ENCODE data around the gene CCDC24.

The CCDC24 gene

GRCh38 chr1:44008259-44008658 is 16.9 kb downstream of the CCDC24 start:
- DNase-seq (ENCODE audit: low read depth): no peak
- no peak overlapping the region for H3K4me3 ChIP-seq (ENCODE audit: low read depth, low read length)
- no peak for TF ChIP-seq CTCF (IDR thresholded peaks at IDR 0.05; ENCODE audit: low read depth, low read length, missing control alignments)

GRCh38 chr1:44010935-44011471 is 19.6 kb downstream of the CCDC24 start:
- H3K4me3 ChIP-seq (ENCODE audit: low read depth, low read length): no peak overlapping the region
- TF ChIP-seq CTCF (IDR thresholded peaks at IDR 0.05; ENCODE audit: low read depth, low read length, missing control alignments): no peak
- DNase-seq (ENCODE audit: low read depth): no peak

- no peak overlapping the region for H3K4me3 ChIP-seq (ENCODE audit: low read depth, low read length)
- no peak for DNase-seq (ENCODE audit: low read depth)
- TF ChIP-seq CTCF (IDR thresholded peaks at IDR 0.05; ENCODE audit: low read depth, low read length, missing control alignments): no peak
Measured at GRCh38 chr1:44012404-44012803, 21.0 kb downstream of the CCDC24 start.

- DNase-seq (ENCODE audit: low read depth): no peak
- no peak for TF ChIP-seq CTCF (IDR thresholded peaks at IDR 0.05; ENCODE audit: low read depth, low read length, missing control alignments)
Measured at GRCh38 chr1:44012941-44013609, 21.7 kb downstream of the CCDC24 start.

GRCh38 chr1:44013949-44014348 is 22.6 kb downstream of the CCDC24 start:
- no peak overlapping the region for H3K4me3 ChIP-seq (ENCODE audit: low read depth, low read length)
- DNase-seq (ENCODE audit: low read depth): no peak
- no peak for TF ChIP-seq CTCF (IDR thresholded peaks at IDR 0.05; ENCODE audit: low read depth, low read length, missing control alignments)

More at GRCh38 chr1:44012941-44013609, 21.7 kb downstream of the CCDC24 start:
- H3K4me3 ChIP-seq (ENCODE audit: low read depth, low read length): no peak overlapping the region

- no peak for DNase-seq (ENCODE audit: low read depth)
- no peak for TF ChIP-seq CTCF (IDR thresholded peaks at IDR 0.05; ENCODE audit: low read depth, low read length, missing control alignments)
- H3K4me3 ChIP-seq (ENCODE audit: low read depth, low read length): no peak overlapping the region
Measured at GRCh38 chr1:44014365-44015104, 23.1 kb downstream of the CCDC24 start.
